Stimulated activated CD4-positive, alpha-beta T cell treated with anti-CD3 and anti-CD28 coated beads, Interleukin-2, amount 100 ng/mL, for 24 hours (primary cell): ENCODE data around the gene HDGFL3.

Experiments
- DNase-seq, 2 donors: peaks; one replicate each; pipeline ENCODE4 v3.0.0-alpha.2; 2020

Gene HDGFL3

GRCh38 chr15:83119968-83120581 is 87.5 kb downstream of the HDGFL3 start:
- no peak for DNase-seq

- DNase-seq, result no peak
Measured at GRCh38 chr15:83118968-83119367, 88.7 kb downstream of the HDGFL3 start.

- no peak for DNase-seq
Measured at GRCh38 chr15:83118291-83118827, 89.3 kb downstream of the HDGFL3 start.

- DNase-seq, result no peak
Measured at GRCh38 chr15:83115831-83116565, 91.6 kb downstream of the HDGFL3 start.

GRCh38 chr15:83115410-83115809 is 92.2 kb downstream of the HDGFL3 start:
- DNase-seq, result no peak

- no peak for DNase-seq
Measured at GRCh38 chr15:83114856-83115255, 92.8 kb downstream of the HDGFL3 start.

- no peak for DNase-seq
Measured at GRCh38 chr15:83113881-83114674, 93.5 kb downstream of the HDGFL3 start.

- no peak for DNase-seq
Measured at GRCh38 chr15:83112956-83113299, 94.7 kb downstream of the HDGFL3 start.

GRCh38 chr15:83112233-83112955 is 95.2 kb downstream of the HDGFL3 start:
- DNase-seq, result no peak

GRCh38 chr15:83111149-83111548 is 96.5 kb downstream of the HDGFL3 start:
- no peak for DNase-seq

- no peak for DNase-seq
Measured at GRCh38 chr15:83110381-83110780, 97.2 kb downstream of the HDGFL3 start.

GRCh38 chr15:83109532-83109931 is 98.1 kb downstream of the HDGFL3 start:
- DNase-seq, result no peak

GRCh38 chr15:83108266-83109219 is 99.1 kb downstream of the HDGFL3 start:
- peak in 1 of 2 donors; percentile 12 for DNase-seq

GRCh38 chr15:83107841-83108181 is 99.8 kb downstream of the HDGFL3 start:
- no peak for DNase-seq

- peak in 1 of 2 donors; percentile 19 for DNase-seq
Measured at GRCh38 chr15:83106994-83107840, 100.4 kb downstream of the HDGFL3 start, which contains the start of gene TM6SF1. Gene TM6SF1 (plus strand): TSS chr15:83107645. CDS start chr15:83107681, 36 bp downstream.

- DNase-seq, result no peak
Measured at GRCh38 chr15:83105440-83105839, 102.2 kb downstream of the HDGFL3 start.

GRCh38 chr15:83104141-83104540 is 103.5 kb downstream of the HDGFL3 start:
- DNase-seq, result no peak

GRCh38 chr15:83102346-83102745 is 105.3 kb downstream of the HDGFL3 start:
- no peak for DNase-seq

- DNase-seq, result no peak
Measured at GRCh38 chr15:83100097-83100646, 107.5 kb downstream of the HDGFL3 start.

GRCh38 chr15:83099290-83099689 is 108.3 kb downstream of the HDGFL3 start:
- no peak for DNase-seq
